Colonic mucosa (tissue), 4 donors: Measurements from ENCODE around the gene ARHGEF37. TPM values are rescaled to one million over a fixed set of nuclear protein-coding genes. Genes with fewer than 3 reads are reported as not detected.
A peak's percentile ranks its signal among the peaks of the same experiment; 100 is the strongest.

Experiments used
- DNase-seq: peaks from one replicate; pipeline ENCODE4 v3.0.0-alpha.2; 2020
- H3K27ac ChIP-seq: fragments of 200-600 bp; one replicate; pipeline ENCODE4 v1.8.0; 2021
- H3K27me3 ChIP-seq: fragments of 200-600 bp; one replicate; pipeline ENCODE4 v1.8.0; 2021
- H3K36me3 ChIP-seq: fragments of 200-600 bp; one replicate; pipeline ENCODE4 v1.8.0; 2021
- H3K4me1 ChIP-seq: fragments of 200-600 bp; one replicate; pipeline ENCODE4 v1.8.0; 2021; ENCODE audit warnings: mild to moderate bottlenecking
- H3K4me3 ChIP-seq: fragments of 200-600 bp; one replicate; pipeline ENCODE4 v1.8.0; 2021
- H3K9ac ChIP-seq, 2 donors: one replicate each; pipeline ENCODE4 v1.7.0; 2013; ENCODE audit warnings: control low read depth in 2 of 2, low read depth in 2 of 2, low read length in 2 of 2
- H3K9me3 ChIP-seq: fragments of 200-600 bp; one replicate; pipeline ENCODE4 v1.8.0; 2021
- CTCF ChIP-seq: fragments of 200-600 bp; IDR thresholded peaks from one replicate; pipeline ENCODE4 v1.8.0; 2022; ENCODE audit warnings: antibody characterized with exemption, mild to moderate bottlenecking
- intact Hi-C: fragments of 100-400 bp; cut with DNase I; formaldehyde crosslinking; loops from one replicate; pipeline ENCODE4 v1.14.1; 2022
- total RNA-seq, 2 donors: library from RNA; stranded (reverse); fragmentation: NEBNext Ultra II Directional in 1 of 2; extraction: Animal tissue kit (Norgen Biotek cat#: 25700) in 1 of 2; gene quantifications; one replicate each; pipeline ENCODE4 v1.2.1, GENCODE V29; 2021
- donor health status: healthy.
- donor health status: DM: no; HTN: no; CAD: no.
- donor health status: DM: no; HTN: no; CAD: no.

ARHGEF37 gene
- total RNA-seq, 2 donors from 2014 or later: 11.9 to 15.7 TPM

GRCh38 chr5:149680810-149681221 lies 99.5 kb downstream of the ARHGEF37 start:
- Histone ChIP-seq H3K9ac (no peak overlapping the region), H3K4me1 (no peaks in the 10 kb centered on the region), H3K36me3 (no peaks in the 10 kb centered on the region), H3K4me3 (no peak overlapping the region), H3K27ac (peak overlapping the region; percentile 31), H3K9me3 (no peaks in the 10 kb centered on the region), H3K27me3 (no peaks in the 10 kb centered on the region)
- TF ChIP-seq CTCF: no peak
- DNase-seq: no peak
- intact Hi-C loops: no loop called here

- H3K27ac ChIP-seq: no peak overlapping the region
- no peaks in the 10 kb centered on the region for H3K4me1 ChIP-seq
- TF ChIP-seq CTCF: no peak
- no peak overlapping the region for H3K4me3 ChIP-seq
- intact Hi-C loops: no loop called here
- H3K27me3 ChIP-seq: no peaks in the 10 kb centered on the region
- no peak overlapping the region for H3K9ac ChIP-seq
- peak; percentile 7 for DNase-seq
- no peaks in the 10 kb centered on the region for H3K9me3 ChIP-seq
- no peaks in the 10 kb centered on the region for H3K36me3 ChIP-seq
These were observed 100.0 kb downstream of the ARHGEF37 start for GRCh38 chr5:149681252-149681651.

DNA sequence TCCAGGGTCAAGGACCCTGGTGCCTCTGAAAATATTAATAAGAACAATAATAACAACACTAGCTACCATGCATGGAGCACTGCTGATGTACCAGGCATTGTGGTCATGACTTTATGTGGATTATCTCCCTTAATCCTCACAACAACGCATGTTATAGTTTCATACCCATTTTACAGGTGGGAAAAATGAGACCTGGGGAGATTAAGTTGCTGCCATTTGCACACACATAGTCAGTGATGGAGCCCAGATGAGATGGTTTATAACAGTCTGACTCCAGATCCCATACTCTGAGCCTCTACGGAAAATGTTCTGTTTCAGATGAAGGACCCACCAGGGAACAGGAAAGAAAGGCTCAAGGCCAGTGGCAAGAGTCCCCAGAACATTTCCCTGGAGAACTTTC lies 100.6 kb downstream of the ARHGEF37 start:
- Histone ChIP-seq H3K27ac (no peak overlapping the region), H3K36me3 (no peaks in the 10 kb centered on the region), H3K9me3 (no peaks in the 10 kb centered on the region), H3K9ac (no peak overlapping the region), H3K4me3 (no peak overlapping the region), H3K27me3 (no peaks in the 10 kb centered on the region), H3K4me1 (no peaks in the 10 kb centered on the region)
- intact Hi-C loops: no loop called here
- TF ChIP-seq CTCF: no peak
- no peak for DNase-seq

GRCh38 chr5:149682532-149683075 lies 101.3 kb downstream of the ARHGEF37 start:
- no peaks in the 10 kb centered on the region for H3K9me3 ChIP-seq

GRCh38 chr5:149683964-149684363 lies 102.7 kb downstream of the ARHGEF37 start:
- Histone ChIP-seq H3K4me3 (no peak overlapping the region), H3K36me3 (no peaks in the 10 kb centered on the region), H3K27me3 (no peaks in the 10 kb centered on the region), H3K9ac (no peak overlapping the region), H3K9me3 (no peaks in the 10 kb centered on the region), H3K4me1 (no peaks in the 10 kb centered on the region), H3K27ac (no peak overlapping the region)
- no peak for DNase-seq
- intact Hi-C loops: no loop called here
- TF ChIP-seq CTCF: no peak

More at GRCh38 chr5:149682532-149683075, 101.3 kb downstream of the ARHGEF37 start:
- no peak overlapping the region for H3K4me3 ChIP-seq
- intact Hi-C loops: no loop called here
- peak; percentile 7 for DNase-seq
- H3K27me3 ChIP-seq: no peaks in the 10 kb centered on the region
- H3K9ac ChIP-seq: no peak overlapping the region
- no peaks in the 10 kb centered on the region for H3K36me3 ChIP-seq
- H3K27ac ChIP-seq: no peak overlapping the region
- TF ChIP-seq CTCF: no peak
- no peaks in the 10 kb centered on the region for H3K4me1 ChIP-seq
